GM12872 (cell line): ENCODE measurements around the gene DUSP16.

ENCODE experiments used
- TF ChIP-seq, protein P1 (sequence below): IDR thresholded peaks from 3 replicates; pipeline ENCODE4 v1.5.1; 2011; ENCODE audit warnings: low read depth, mild to moderate bottlenecking, low read length, moderate library complexity; ENCODE audit not compliant: insufficient read depth

Gene DUSP16

DNA sequence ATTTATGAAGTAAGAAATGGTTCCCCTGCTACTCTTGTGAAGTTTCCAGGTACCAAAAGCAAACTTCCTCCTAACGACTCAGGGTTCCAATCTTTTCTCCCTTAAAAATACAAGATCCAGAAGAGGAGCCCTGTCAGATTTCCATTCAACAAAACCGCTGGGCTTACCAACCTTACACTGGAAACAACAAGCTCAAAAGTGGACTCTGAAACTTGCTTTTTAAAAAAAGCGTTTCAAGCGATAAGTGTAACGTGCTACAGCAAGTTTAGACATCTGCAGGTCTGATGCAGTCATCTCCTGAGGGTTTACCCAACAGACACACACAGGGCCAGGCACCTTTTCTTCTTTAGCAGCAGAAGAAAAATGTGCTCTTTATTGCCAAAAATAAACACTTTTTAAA is 42.1 kb upstream of the DUSP16 start:
- TF ChIP-seq, protein P1, sequence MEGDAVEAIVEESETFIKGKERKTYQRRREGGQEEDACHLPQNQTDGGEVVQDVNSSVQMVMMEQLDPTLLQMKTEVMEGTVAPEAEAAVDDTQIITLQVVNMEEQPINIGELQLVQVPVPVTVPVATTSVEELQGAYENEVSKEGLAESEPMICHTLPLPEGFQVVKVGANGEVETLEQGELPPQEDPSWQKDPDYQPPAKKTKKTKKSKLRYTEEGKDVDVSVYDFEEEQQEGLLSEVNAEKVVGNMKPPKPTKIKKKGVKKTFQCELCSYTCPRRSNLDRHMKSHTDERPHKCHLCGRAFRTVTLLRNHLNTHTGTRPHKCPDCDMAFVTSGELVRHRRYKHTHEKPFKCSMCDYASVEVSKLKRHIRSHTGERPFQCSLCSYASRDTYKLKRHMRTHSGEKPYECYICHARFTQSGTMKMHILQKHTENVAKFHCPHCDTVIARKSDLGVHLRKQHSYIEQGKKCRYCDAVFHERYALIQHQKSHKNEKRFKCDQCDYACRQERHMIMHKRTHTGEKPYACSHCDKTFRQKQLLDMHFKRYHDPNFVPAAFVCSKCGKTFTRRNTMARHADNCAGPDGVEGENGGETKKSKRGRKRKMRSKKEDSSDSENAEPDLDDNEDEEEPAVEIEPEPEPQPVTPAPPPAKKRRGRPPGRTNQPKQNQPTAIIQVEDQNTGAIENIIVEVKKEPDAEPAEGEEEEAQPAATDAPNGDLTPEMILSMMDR = no peak

- TF ChIP-seq, protein P1 = no peak
Observed at GRCh38 chr12:12600659-12601058, 38.0 kb upstream of the DUSP16 start.

DNA sequence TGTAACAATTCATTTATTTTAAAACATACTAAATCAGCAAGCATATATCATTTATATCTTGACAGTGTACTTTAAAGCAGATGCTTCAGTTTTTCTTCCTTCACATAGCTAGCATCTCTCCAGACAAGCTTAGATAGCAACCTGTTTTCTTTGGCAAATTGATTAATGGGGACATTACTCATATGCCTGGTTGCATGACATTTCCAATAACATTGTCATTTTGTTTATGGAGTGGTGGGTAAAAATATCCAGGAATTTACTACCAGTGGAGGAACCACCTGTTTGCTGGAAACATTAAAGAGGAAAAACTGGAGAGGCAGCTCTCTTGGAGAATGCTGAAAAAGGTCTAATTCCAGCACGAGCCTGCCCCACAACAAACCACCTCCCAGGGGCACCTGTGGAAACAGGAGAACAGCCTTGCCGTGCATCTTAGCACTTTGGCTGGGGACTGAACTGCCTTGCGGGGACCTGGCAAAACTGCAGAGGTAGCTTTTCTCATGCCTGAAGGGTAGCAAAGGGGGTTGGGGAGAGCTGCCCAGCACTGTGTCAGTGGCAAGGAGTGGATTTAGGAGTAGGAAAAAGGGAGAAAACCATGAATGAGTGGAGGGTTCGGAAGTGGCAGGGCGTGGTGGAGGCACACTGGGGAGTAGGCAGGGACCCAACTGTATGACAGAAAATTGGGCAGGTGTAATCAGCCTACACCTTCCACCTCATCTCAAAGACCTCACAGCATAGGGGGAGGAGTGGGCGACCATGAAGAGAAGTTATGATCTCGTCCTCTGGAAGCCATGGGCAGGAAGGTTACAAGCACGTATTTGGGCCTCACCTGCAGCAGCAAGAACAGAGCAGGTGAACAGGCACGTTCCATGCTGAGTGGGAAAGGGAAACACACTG is 37.3 kb upstream of the DUSP16 start:
- TF ChIP-seq, protein P1 = no peak

- TF ChIP-seq, protein P1 = no peak
Observed at GRCh38 chr12:12598864-12599263, 36.2 kb upstream of the DUSP16 start.

- TF ChIP-seq, protein P1 = no peak
Observed at GRCh38 chr12:12592930-12593329, 30.3 kb upstream of the DUSP16 start.

DNA sequence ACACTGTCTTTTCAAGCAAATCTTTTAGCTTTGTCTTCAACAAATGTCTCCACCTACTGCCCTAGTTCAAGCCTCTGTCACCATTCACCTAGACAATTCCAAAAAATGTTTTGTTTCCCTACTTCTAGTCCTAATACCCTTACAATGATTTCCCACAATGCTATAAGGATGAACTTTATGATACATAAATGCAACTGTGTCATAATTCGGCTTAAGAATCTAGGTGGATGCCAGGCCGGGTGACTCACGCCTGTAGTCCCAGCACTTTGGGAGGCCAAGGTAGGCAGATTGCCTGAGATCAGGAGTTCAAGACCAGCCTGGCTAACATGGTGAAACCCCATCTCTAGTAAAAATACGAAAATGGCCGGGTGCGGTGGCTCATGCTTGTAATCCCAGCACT is 28.3 kb upstream of the DUSP16 start:
- TF ChIP-seq, protein P1 = no peak

DNA sequence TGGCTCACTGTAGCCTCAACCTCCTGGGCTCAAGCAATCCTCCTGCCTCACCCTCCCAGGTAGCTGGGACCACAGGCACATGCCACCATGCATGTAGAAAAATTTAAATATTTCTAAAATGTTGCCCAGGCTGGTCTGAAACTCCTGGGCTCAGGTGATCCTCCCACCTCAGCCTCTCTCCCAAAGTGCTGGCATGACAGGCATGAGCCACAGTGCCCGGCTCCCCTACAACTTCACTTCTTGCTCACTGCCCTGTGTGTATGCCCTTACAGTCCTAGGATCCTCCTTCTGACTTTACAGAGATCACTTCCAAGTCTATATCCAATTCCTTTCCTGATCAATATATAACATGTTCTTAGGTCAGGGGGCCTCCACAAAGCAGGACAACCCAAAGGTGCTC is 25.2 kb upstream of the DUSP16 start:
- TF ChIP-seq, protein P1 = no peak
